Type B pancreatic cell (in vitro differentiated cells): Measurements from ENCODE around the gene ZBTB39. TPM values are rescaled to one million over a fixed set of nuclear protein-coding genes. Genes with fewer than 3 reads are reported as not detected.
"Not testable (repeated sequence)": the region's sequence is repeated elsewhere in the genome, so short reads cannot be mapped to it uniquely, and the experiment has no call there.

Source experiments
- DNase-seq: peaks from one replicate; pipeline ENCODE4 v3.0.0; 2021; ENCODE audit warnings: mixed read lengths; ENCODE audit not compliant: unreplicated experiment; ENCODE audit errors: extremely low spot score
- H3K27ac Mint-ChIP-seq: 2 replicates; pipeline ENCODE4 v1.8.0; 2021; ENCODE audit warnings: mild to moderate bottlenecking, mixed read lengths
- H3K27me3 Mint-ChIP-seq: 2 replicates; pipeline ENCODE4 v1.8.0; 2021; ENCODE audit warnings: mixed read lengths
- H3K36me3 Mint-ChIP-seq: 2 replicates; pipeline ENCODE4 v1.8.0; 2021; ENCODE audit warnings: mixed read lengths
- H3K4me1 Mint-ChIP-seq: one replicate; pipeline ENCODE4 v1.8.0; 2021; ENCODE audit warnings: mixed read lengths; ENCODE audit not compliant: unreplicated experiment
- H3K4me3 Mint-ChIP-seq: 2 replicates; pipeline ENCODE4 v1.8.0; 2021; ENCODE audit warnings: mild to moderate bottlenecking, mixed read lengths
- H3K9me3 Mint-ChIP-seq: 2 replicates; pipeline ENCODE4 v1.8.0; 2021; ENCODE audit warnings: mixed read lengths
- CTCF ChIP-seq: fragments of 200-600 bp; sonication (generic); conservative IDR thresholded peaks from 2 replicates; pipeline ENCODE4 v1.5.0; 2021; ENCODE audit warnings: antibody characterized with exemption, mild to moderate bottlenecking
- total RNA-seq: library from RNA; stranded (reverse); gene quantifications from 2 replicates; pipeline ENCODE4 v1.2.1, GENCODE V29; 2021; ENCODE audit warnings: low replicate concordance

The ZBTB39 gene
- total RNA-seq, 1 donor from 2014 or later = 18.1 TPM

- H3K4me1 Mint-ChIP-seq = no peaks in the 10 kb centered on the region
- no peaks in the 10 kb centered on the region for H3K36me3 Mint-ChIP-seq
- H3K9me3 Mint-ChIP-seq = no peaks in the 10 kb centered on the region
- TF ChIP-seq CTCF = no peak
- no peak for DNase-seq
- no peak overlapping the region for H3K4me3 Mint-ChIP-seq
- H3K27me3 Mint-ChIP-seq = no peaks in the 10 kb centered on the region
- H3K27ac Mint-ChIP-seq = no peak overlapping the region
Measured at GRCh38 chr12:56979628-56980027, 26.7 kb downstream of the ZBTB39 start.

GRCh38 chr12:56978397-56979138 is 27.8 kb downstream of the ZBTB39 start:
- no peak for DNase-seq
- no peaks in the 10 kb centered on the region for H3K27me3 Mint-ChIP-seq

GRCh38 chr12:56977361-56977760 is 29.0 kb downstream of the ZBTB39 start:
- not testable (repeated sequence) for H3K4me3 Mint-ChIP-seq, H3K27me3 Mint-ChIP-seq, H3K9me3 Mint-ChIP-seq, H3K4me1 Mint-ChIP-seq, H3K27ac Mint-ChIP-seq, H3K36me3 Mint-ChIP-seq, DNase-seq

More at GRCh38 chr12:56978397-56979138, 27.8 kb downstream of the ZBTB39 start:
- Mint-ChIP-seq H3K4me1 (no peaks in the 10 kb centered on the region), H3K4me3 (no peak overlapping the region), H3K27ac (no peak overlapping the region), H3K36me3 (no peaks in the 10 kb centered on the region), H3K9me3 (no peaks in the 10 kb centered on the region)
- TF ChIP-seq CTCF = no peak

GRCh38 chr12:56974224-56974623 is 32.1 kb downstream of the ZBTB39 start:
- H3K27ac Mint-ChIP-seq, H3K36me3 Mint-ChIP-seq, H3K9me3 Mint-ChIP-seq, H3K4me1 Mint-ChIP-seq, H3K27me3 Mint-ChIP-seq, DNase-seq, H3K4me3 Mint-ChIP-seq: not testable (repeated sequence)

GRCh38 chr12:56968910-56969309 is 37.4 kb downstream of the ZBTB39 start:
- not testable (repeated sequence) for DNase-seq, H3K4me3 Mint-ChIP-seq, H3K9me3 Mint-ChIP-seq, H3K36me3 Mint-ChIP-seq, H3K4me1 Mint-ChIP-seq, H3K27ac Mint-ChIP-seq, H3K27me3 Mint-ChIP-seq

GRCh38 chr12:56965997-56966642 is 40.2 kb downstream of the ZBTB39 start:
- H3K4me1 Mint-ChIP-seq, H3K4me3 Mint-ChIP-seq, H3K36me3 Mint-ChIP-seq, H3K27ac Mint-ChIP-seq, DNase-seq, H3K9me3 Mint-ChIP-seq: not testable (repeated sequence)
- H3K27me3 Mint-ChIP-seq = peaks cover 11% of the 10 kb centered on the region

GRCh38 chr12:56965124-56965523 is 41.2 kb downstream of the ZBTB39 start:
- H3K4me3 Mint-ChIP-seq, DNase-seq, H3K4me1 Mint-ChIP-seq, H3K27ac Mint-ChIP-seq, H3K9me3 Mint-ChIP-seq, H3K36me3 Mint-ChIP-seq: not testable (repeated sequence)
- peaks cover 14% of the 10 kb centered on the region for H3K27me3 Mint-ChIP-seq

GRCh38 chr12:56963557-56963956 is 42.8 kb downstream of the ZBTB39 start:
- peaks cover 15% of the 10 kb centered on the region for H3K27me3 Mint-ChIP-seq
- not testable (repeated sequence) for H3K4me3 Mint-ChIP-seq, H3K27ac Mint-ChIP-seq, H3K9me3 Mint-ChIP-seq, H3K36me3 Mint-ChIP-seq, DNase-seq, H3K4me1 Mint-ChIP-seq

- not testable (repeated sequence) for H3K4me1 Mint-ChIP-seq, H3K36me3 Mint-ChIP-seq, H3K27ac Mint-ChIP-seq, H3K4me3 Mint-ChIP-seq, DNase-seq, H3K9me3 Mint-ChIP-seq
- H3K27me3 Mint-ChIP-seq = peaks cover 19% of the 10 kb centered on the region
Measured at GRCh38 chr12:56962247-56962646, 44.1 kb downstream of the ZBTB39 start.
